Vagina (tissue), 2 donors: ENCODE results near the gene KRTAP10-1.

Source experiments
- POLR2AphosphoS5 ChIP-seq, 2 donors: sonication (generic); formaldehyde crosslinking; IDR thresholded peaks; one replicate each; pipeline ENCODE4 v1.9.0; 2017; ENCODE audit warnings: antibody characterized with exemption in 2 of 2, mild to moderate bottlenecking in 2 of 2, low read depth in 1 of 2; ENCODE audit not compliant: insufficient read depth in 1 of 2
- TF ChIP-seq, protein P1 (sequence below), 3 experiments: fragments of 450-650 bp in 2 of 3; fragments of 200-600 bp in 1 of 3; sonication (generic) in 1 of 3; IDR thresholded peaks; one replicate each; pipeline ENCODE4 v1.5.1; 2017 to 2019; ENCODE audit warnings: antibody characterized with exemption in 3 of 3, mild to moderate bottlenecking in 2 of 3, moderate library complexity in 2 of 3

DNA sequence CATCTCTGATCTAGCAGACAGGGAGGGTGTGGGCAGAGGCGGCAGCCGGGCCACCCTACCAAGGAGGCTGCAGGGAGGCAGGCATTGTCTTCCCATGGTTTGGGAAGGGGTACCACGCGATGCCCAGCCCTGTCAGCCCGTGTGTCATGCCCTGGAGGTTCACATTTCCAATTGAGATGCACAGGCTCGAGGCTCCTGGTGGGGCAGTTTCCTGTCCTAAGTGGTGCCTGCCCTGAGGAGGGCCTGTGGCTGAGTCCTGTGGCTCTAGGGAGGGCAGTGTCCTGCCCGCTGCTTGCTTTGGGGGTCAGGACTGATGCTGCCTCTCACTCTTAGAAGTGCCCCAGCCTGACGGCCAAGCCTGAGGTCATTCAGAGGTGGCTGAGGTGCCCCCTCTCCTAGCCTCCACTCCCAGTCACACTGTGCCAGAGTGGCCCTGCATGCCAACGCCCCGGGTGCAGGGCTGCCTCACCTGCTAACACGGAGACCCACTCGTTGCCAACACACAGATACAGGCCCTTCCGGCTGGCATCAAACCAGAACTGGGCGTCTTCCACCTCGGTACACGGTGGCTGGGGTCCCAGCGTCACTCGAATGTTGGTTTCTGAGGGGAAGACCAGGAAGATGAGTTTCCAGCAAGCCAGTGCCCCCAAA is 11.9 kb downstream of the KRTAP10-1 start:
- TF ChIP-seq, protein P1, sequence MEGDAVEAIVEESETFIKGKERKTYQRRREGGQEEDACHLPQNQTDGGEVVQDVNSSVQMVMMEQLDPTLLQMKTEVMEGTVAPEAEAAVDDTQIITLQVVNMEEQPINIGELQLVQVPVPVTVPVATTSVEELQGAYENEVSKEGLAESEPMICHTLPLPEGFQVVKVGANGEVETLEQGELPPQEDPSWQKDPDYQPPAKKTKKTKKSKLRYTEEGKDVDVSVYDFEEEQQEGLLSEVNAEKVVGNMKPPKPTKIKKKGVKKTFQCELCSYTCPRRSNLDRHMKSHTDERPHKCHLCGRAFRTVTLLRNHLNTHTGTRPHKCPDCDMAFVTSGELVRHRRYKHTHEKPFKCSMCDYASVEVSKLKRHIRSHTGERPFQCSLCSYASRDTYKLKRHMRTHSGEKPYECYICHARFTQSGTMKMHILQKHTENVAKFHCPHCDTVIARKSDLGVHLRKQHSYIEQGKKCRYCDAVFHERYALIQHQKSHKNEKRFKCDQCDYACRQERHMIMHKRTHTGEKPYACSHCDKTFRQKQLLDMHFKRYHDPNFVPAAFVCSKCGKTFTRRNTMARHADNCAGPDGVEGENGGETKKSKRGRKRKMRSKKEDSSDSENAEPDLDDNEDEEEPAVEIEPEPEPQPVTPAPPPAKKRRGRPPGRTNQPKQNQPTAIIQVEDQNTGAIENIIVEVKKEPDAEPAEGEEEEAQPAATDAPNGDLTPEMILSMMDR (IDR thresholded peaks at IDR 0.05), result no peak
- no peak for TF ChIP-seq POLR2AphosphoS5 (IDR thresholded peaks at IDR 0.05; ENCODE audit: insufficient read depth in 1 of 2, low read depth in 1 of 2)
